HepG2 (cell line): ENCODE measurements around the gene PLCL2.
"Not testable (repeated sequence)": the region's sequence is repeated elsewhere in the genome, so short reads cannot be mapped to it uniquely, and the experiment has no call there.

Experiments
- EZH2 ChIP-seq: conservative IDR thresholded peaks from 2 replicates; pipeline ENCODE4 v1.6.1; 2012; ENCODE audit warnings: mild to moderate bottlenecking, low read depth, low read length, moderate library complexity
- HIVEP1 ChIP-seq: sonication (generic); formaldehyde crosslinking; IDR thresholded peaks from 2 replicates; pipeline ENCODE4 v1.4.0; 2020; ENCODE audit warnings: mild to moderate bottlenecking, missing genetic modification reagents
- JUNB ChIP-seq: sonication (generic); formaldehyde crosslinking; IDR thresholded peaks from 2 replicates; pipeline ENCODE4 v1.8.0; 2022; ENCODE audit warnings: missing genetic modification reagents, mild to moderate bottlenecking, borderline replicate concordance
- MIER2 ChIP-seq: IDR thresholded peaks from 2 replicates; pipeline ENCODE4 v1.6.1; 2016; ENCODE audit warnings: missing biosample characterization, missing genetic modification reagents
- POLR2AphosphoS2 ChIP-seq: IDR thresholded peaks from 2 replicates; pipeline ENCODE4 v1.6.1; 2011; ENCODE audit warnings: low read depth, low read length, improper control_type of control experiment
- SALL2 ChIP-seq: sonication (generic); formaldehyde crosslinking; IDR thresholded peaks from 2 replicates; pipeline ENCODE4 v1.8.1; 2023; ENCODE audit warnings: mild to moderate bottlenecking, missing genetic modification reagents, inconsistent platforms
- ZNF136 ChIP-seq: sonication (generic); formaldehyde crosslinking; IDR thresholded peaks from 2 replicates; pipeline ENCODE4 v1.8.1; 2022; ENCODE audit warnings: low read depth, mild to moderate bottlenecking, moderate library complexity, missing genetic modification reagents
- ZNF768 ChIP-seq: sonication (generic); formaldehyde crosslinking; IDR thresholded peaks from 2 replicates; pipeline ENCODE4 v1.4.0; 2020; ENCODE audit warnings: missing genetic modification reagents
- TF ChIP-seq, protein P1 (sequence below): IDR thresholded peaks from 2 replicates; pipeline ENCODE4 v1.6.1; 2016; ENCODE audit warnings: control low read depth
- TF ChIP-seq, protein P2 (sequence below): sonication (generic); formaldehyde crosslinking; IDR thresholded peaks from 2 replicates; pipeline ENCODE4 v1.4.0; 2020; ENCODE audit warnings: missing genetic modification reagents, borderline replicate concordance
- TF ChIP-seq, protein P3 (sequence below): sonication (generic); formaldehyde crosslinking; conservative IDR thresholded peaks from 2 replicates; pipeline ENCODE4 v1.8.0; 2022; ENCODE audit warnings: low read depth, missing genetic modification reagents
- TF ChIP-seq, protein P4 (sequence below): sonication (generic); formaldehyde crosslinking; IDR thresholded peaks from 2 replicates; pipeline ENCODE4 v1.5.0; 2020; ENCODE audit warnings: mild to moderate bottlenecking, missing genetic modification reagents, borderline replicate concordance

DNA sequence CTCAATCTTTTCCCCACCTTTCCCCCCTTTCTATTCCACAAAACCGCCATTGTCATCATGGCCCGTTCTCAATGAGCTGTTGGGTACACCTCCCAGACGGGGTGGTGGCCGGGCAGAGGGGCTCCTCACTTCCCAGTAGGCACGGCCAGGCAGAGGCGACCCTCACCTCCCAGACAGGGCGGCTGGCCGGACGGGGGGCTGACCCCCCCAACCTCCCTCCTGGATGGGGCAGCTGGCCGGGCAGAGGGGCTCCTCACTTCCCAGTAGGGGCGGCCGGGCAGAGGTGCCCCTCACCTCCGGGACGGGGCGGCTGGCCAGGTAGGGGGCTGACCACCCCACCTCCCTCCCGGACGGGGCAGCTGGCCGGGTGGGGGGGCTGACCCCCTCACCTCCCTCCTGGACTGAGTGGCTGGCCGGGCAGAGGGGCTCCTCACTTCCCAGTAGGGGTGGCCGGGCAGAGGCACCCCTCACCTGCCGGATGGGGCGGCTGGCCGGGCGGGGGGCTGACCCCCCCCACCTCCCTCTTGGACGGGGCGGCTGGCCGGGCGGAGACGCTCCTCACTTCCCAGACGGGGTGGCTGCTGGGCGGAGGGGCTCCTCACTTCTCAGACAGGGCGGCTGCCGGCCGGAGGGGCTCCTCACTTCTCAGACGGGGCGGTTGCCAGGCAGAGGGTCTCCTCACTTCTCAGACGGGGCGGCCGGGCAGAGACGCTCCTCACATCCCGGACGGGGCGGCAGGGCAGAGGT lies 95.2 kb downstream of the PLCL2 start:
- not testable (repeated sequence) for TF ChIP-seq ZNF136 (CRISPR knock-in tag); JUNB (CRISPR knock-in tag); SALL2 (CRISPR knock-in tag); POLR2AphosphoS2; HIVEP1 (CRISPR knock-in tag); MIER2 (CRISPR knock-in tag); EZH2; ZNF768 (CRISPR knock-in tag)
- TF ChIP-seq, protein P1, sequence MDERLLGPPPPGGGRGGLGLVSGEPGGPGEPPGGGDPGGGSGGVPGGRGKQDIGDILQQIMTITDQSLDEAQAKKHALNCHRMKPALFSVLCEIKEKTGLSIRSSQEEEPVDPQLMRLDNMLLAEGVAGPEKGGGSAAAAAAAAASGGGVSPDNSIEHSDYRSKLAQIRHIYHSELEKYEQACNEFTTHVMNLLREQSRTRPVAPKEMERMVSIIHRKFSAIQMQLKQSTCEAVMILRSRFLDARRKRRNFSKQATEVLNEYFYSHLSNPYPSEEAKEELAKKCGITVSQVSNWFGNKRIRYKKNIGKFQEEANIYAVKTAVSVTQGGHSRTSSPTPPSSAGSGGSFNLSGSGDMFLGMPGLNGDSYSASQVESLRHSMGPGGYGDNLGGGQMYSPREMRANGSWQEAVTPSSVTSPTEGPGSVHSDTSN (CRISPR knock-in tag) = not testable (repeated sequence)
- TF ChIP-seq, protein P2, sequence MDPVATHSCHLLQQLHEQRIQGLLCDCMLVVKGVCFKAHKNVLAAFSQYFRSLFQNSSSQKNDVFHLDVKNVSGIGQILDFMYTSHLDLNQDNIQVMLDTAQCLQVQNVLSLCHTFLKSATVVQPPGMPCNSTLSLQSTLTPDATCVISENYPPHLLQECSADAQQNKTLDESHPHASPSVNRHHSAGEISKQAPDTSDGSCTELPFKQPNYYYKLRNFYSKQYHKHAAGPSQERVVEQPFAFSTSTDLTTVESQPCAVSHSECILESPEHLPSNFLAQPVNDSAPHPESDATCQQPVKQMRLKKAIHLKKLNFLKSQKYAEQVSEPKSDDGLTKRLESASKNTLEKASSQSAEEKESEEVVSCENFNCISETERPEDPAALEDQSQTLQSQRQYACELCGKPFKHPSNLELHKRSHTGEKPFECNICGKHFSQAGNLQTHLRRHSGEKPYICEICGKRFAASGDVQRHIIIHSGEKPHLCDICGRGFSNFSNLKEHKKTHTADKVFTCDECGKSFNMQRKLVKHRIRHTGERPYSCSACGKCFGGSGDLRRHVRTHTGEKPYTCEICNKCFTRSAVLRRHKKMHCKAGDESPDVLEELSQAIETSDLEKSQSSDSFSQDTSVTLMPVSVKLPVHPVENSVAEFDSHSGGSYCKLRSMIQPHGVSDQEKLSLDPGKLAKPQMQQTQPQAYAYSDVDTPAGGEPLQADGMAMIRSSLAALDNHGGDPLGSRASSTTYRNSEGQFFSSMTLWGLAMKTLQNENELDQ (CRISPR knock-in tag) = not testable (repeated sequence)
- TF ChIP-seq, protein P3, sequence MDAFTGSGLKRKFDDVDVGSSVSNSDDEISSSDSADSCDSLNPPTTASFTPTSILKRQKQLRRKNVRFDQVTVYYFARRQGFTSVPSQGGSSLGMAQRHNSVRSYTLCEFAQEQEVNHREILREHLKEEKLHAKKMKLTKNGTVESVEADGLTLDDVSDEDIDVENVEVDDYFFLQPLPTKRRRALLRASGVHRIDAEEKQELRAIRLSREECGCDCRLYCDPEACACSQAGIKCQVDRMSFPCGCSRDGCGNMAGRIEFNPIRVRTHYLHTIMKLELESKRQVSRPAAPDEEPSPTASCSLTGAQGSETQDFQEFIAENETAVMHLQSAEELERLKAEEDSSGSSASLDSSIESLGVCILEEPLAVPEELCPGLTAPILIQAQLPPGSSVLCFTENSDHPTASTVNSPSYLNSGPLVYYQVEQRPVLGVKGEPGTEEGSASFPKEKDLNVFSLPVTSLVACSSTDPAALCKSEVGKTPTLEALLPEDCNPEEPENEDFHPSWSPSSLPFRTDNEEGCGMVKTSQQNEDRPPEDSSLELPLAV (CRISPR knock-in tag) = not testable (repeated sequence)
- TF ChIP-seq, protein P4, sequence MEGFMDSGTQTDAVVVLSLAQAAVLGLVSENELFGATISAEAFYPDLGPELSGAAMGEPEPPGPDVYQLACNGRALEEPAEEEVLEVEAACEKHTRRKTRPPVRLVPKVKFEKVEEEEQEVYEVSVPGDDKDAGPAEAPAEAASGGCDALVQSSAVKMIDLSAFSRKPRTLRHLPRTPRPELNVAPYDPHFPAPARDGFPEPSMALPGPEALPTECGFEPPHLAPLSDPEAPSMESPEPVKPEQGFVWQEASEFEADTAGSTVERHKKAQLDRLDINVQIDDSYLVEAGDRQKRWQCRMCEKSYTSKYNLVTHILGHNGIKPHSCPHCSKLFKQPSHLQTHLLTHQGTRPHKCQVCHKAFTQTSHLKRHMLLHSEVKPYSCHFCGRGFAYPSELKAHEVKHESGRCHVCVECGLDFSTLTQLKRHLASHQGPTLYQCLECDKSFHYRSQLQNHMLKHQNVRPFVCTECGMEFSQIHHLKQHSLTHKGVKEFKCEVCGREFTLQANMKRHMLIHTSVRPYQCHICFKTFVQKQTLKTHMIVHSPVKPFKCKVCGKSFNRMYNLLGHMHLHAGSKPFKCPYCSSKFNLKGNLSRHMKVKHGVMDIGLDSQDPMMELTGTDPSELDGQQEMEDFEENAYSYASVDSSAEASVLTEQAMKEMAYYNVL (CRISPR knock-in tag) = not testable (repeated sequence)
